K562 treated with DMSO at 1 percent for 24 hours (cell line): ENCODE measurements around the gene MRAS. TPM values are rescaled to one million over a fixed set of nuclear protein-coding genes. Genes with fewer than 3 reads are reported as not detected.

Source experiments
- total RNA-seq: library from RNA; unstranded; fragments of 300-600 nt; gene quantifications from 2 replicates; pipeline ENCODE4 v1.2.3, GENCODE V29; 2022; ENCODE audit warnings: low read depth; ENCODE audit not compliant: insufficient read depth

MRAS gene
- total RNA-seq = 1.7 and 2.3 TPM in 2 replicates

DNA sequence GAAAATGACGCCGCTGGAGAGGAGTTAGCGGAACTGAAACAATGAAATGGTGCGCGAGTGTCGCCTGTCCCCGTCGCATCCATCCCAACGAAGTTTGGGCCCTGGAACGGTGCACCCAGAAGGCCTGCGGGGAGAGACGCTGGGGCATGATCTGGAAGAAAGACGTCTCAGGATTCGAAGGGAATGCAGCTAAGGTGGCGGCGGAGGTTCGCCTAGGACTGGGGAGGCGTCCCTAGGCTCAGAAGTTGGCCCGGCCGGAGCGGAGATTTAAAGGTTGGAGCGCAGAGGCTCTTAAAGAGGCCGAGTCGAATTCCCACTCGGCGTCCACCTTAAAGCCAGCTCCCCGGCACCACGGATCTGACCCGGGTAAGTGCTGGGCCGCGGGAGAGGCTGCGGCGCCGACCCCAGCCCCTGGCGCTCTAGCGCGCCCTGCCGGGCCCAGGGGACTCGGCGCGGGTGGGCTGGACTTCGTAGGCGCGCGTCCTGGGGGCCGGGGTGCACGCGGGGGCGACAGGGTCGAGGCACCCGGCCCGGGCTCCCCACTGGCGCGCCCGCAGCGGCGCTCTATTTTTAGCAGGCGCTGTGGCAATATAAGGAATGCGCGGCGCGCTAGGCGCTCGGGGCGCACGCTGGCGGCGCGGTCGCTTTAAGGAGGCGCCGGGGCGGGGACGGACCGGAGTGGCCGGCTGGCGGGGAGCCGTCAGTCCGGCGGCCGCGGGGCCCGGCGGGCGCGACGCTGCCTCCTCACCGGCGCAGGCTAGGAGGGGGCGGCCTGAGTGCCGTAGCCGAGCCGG is at the start of gene MRAS:
Gene MRAS, plus strand, starts transcription at position 620 of the 794 bp plus-strand sequence. CDS start 24,305 bp downstream, outside the sequence.

DNA sequence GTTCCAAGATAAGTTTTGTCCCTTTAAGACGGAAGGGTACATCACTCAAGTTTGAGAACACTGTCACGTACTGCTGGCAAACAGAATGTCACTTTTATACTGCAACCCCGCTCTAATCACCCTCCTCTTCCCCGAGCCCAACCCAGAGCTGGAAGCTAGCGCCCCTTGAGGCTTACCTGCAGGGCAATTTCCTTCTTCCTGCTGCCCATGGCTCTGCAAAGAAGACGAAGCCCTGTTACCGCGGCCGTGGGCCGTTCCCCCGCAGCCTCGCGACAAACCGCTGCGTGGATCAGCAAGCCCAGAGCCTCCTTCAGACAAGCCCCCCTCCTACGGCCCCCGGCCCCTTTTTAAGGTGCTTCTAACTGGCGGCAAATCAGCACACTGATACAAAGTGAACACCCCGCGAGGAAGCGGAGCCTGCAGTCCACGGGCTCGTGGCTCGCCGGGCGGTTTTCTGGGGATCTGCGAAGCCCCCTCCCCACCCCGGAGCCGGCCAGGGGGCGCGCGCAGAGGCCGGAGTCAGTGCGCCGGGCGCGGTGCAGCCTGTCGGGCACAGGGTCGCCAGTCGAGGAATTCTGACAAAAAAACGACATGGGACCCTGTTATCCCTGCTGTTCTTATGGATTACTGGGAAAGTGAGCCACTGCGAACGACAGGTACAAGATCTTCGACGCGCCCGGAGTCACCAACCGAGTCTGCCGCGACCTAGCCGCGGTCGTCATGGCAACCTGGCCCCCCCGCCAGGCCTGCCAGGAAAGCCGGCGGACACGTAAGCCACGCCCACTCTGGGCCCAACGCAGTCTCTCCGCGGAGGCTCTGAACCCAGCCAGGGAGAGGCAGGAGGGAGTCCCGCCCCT is 19.0 kb upstream of the MRAS start, which contains the start of gene NME9:
Gene NME9, minus strand, starts transcription at position 725 of the 857 bp plus-strand sequence. Its CDS starts 516 bp downstream, at position 209.

DNA sequence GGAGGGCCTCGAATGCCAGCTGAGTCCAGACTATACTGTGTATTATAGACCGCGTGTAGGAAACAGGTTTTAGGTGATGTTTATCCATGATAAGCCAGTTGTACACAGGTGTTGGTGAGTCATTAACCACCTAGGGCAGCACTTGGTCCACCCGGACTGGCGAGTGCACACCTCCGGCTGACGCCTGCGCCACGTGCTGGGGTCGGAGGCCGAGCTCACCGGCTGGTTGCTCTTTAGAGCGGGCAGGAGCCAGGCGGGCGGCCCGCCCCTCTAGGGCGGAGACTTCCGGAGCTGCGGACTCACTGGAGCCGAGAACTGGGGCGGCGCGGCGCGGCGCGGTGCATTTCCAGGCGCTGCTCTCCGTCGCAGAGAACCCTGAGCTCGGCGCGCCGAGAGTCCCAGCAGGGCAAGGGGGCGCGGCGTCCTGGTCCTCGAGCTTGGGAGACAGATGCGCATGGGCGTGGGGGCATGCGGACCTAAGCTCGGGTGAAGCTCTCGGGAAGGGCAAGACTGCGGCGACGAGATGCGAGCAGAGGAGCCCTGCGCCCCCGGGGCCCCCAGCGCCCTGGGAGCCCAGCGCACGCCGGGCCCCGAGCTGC is 86.0 kb downstream of the MRAS start, which contains the start of gene ESYT3:
Gene ESYT3, plus strand, starts transcription at position 341 of the 599 bp plus-strand sequence. Its CDS starts 183 bp downstream, at position 524.

Other genes starting within 250 kb of the MRAS start
- 0.27 and 0.89 TPM in 2 replicates for gene DZIP1L, start 233.0 kb upstream of the MRAS start, total RNA-seq
- gene A4GNT, start 216.2 kb upstream of the MRAS start, total RNA-seq = not detected in 2 replicates
- gene DBR1, start 173.7 kb upstream of the MRAS start, total RNA-seq = 8.7 and 11.5 TPM in 2 replicates
- gene ARMC8, start 161.3 kb upstream of the MRAS start, total RNA-seq = 8.0 and 12.5 TPM in 2 replicates
- gene NME9, start 18.7 kb upstream of the MRAS start, total RNA-seq = 0.88 TPM in 1 of 2 replicates, not detected in the other
- gene ESYT3, start 86.0 kb downstream of the MRAS start, total RNA-seq = not detected in 2 replicates
- gene CEP70, start 245.7 kb downstream of the MRAS start, total RNA-seq = 10.5 and 14.3 TPM in 2 replicates